NCI-H345 treated with DMSO at 0.1 percent for 48 hours (cell line): ENCODE results near the gene HSPH1.
"Not testable (repeated sequence)": the region's sequence is repeated elsewhere in the genome, so short reads cannot be mapped to it uniquely, and the experiment has no call there.

Experiments used
- DNase-seq: peaks from one replicate; lab custom pipeline; 2025; ENCODE audit not compliant: unreplicated experiment; lab: John Stamatoyannopoulos, UW

The HSPH1 gene

GRCh38 chr13:31177813-31178495 is 16.2 kb upstream of the HSPH1 start:
- DNase-seq: not testable (repeated sequence)

GRCh38 chr13:31175847-31176532 is 14.3 kb upstream of the HSPH1 start:
- DNase-seq: no peak

- DNase-seq: no peak
Observed at GRCh38 chr13:31174018-31174417, 12.3 kb upstream of the HSPH1 start.

GRCh38 chr13:31172535-31172934 is 10.8 kb upstream of the HSPH1 start:
- DNase-seq: no peak

GRCh38 chr13:31172001-31172400 is 10.3 kb upstream of the HSPH1 start:
- DNase-seq: no peak

- DNase-seq: no peak
Observed at GRCh38 chr13:31168736-31169135, 7.0 kb upstream of the HSPH1 start.

GRCh38 chr13:31168166-31168565 is 6.5 kb upstream of the HSPH1 start:
- DNase-seq: no peak

- no peak for DNase-seq
Observed at GRCh38 chr13:31167490-31167889, 5.8 kb upstream of the HSPH1 start.

GRCh38 chr13:31166591-31166990 is 4.9 kb upstream of the HSPH1 start:
- no peak for DNase-seq

GRCh38 chr13:31162151-31163008 is 676 bp upstream of the HSPH1 start:
- peak; percentile 89 for DNase-seq

GRCh38 chr13:31160857-31161556 is 697 bp downstream of the HSPH1 start:
- peak; percentile 3 for DNase-seq

- DNase-seq: no peak
Observed at GRCh38 chr13:31159306-31159705, 2.4 kb downstream of the HSPH1 start.

- DNase-seq: no peak
Observed at GRCh38 chr13:31154939-31155338, 6.8 kb downstream of the HSPH1 start.

GRCh38 chr13:31151837-31152236 is 9.9 kb downstream of the HSPH1 start:
- DNase-seq: no peak

GRCh38 chr13:31150315-31150985 is 11.3 kb downstream of the HSPH1 start:
- no peak for DNase-seq

GRCh38 chr13:31149604-31150003 is 12.1 kb downstream of the HSPH1 start:
- no peak for DNase-seq

GRCh38 chr13:31145417-31145816 is 16.3 kb downstream of the HSPH1 start:
- no peak for DNase-seq

GRCh38 chr13:31138515-31138914 is 23.2 kb downstream of the HSPH1 start:
- DNase-seq: no peak

- no peak for DNase-seq
Observed at GRCh38 chr13:31136724-31137123, 25.0 kb downstream of the HSPH1 start.

GRCh38 chr13:31134039-31134711 is 27.5 kb downstream of the HSPH1 start:
- no peak for DNase-seq
